ENCODE results near the gene COL18A1. TPM values are rescaled to one million over a fixed set of nuclear protein-coding genes. Genes with fewer than 3 reads are reported as not detected.

Gene COL18A1
- total and polyA plus RNA-seq, 9 of the 15 experiments (the other 6 are each of a cell fraction or from before 2014, with no cell fraction given) = 0.14 to 16.4 (median 2.0) TPM

- TF ChIP-seq PRPF4 (IDR thresholded peaks at IDR 0.05; ENCODE audit: insufficient read depth, low read depth, low read length, poor library complexity, severe bottlenecking) = no peak
- TF ChIP-seq ZNF253 (CRISPR knock-in tag; conservative IDR thresholded peaks at IDR 0.05) = no peak
- no peak for TF ChIP-seq DACH1 (IDR thresholded peaks at IDR 0.05; ENCODE audit: partially characterized antibody)
- no peak for TF ChIP-seq PHF21A (IDR thresholded peaks at IDR 0.05; ENCODE audit: borderline replicate concordance, low read depth)
- no peak for TF ChIP-seq PTBP1 (IDR thresholded peaks at IDR 0.05; ENCODE audit: low read depth, low read length)
- TF ChIP-seq CBFA2T3 (IDR thresholded peaks at IDR 0.05) = peak; percentile 38; the same call in 1 of the 2 replicates
- no peak for TF ChIP-seq ZNF79 (CRISPR knock-in tag; IDR thresholded peaks at IDR 0.05; ENCODE audit: low read depth)
- no peak for TF ChIP-seq ZFP1 (CRISPR knock-in tag; IDR thresholded peaks at IDR 0.05)
- peak; percentile 10 to 46 (median 34); a peak in 3 of 6 replicates for TF ChIP-seq CTCF (IDR thresholded peaks at IDR 0.05 in 2 of 3, conservative IDR thresholded peaks at IDR 0.05 in 1 of 3; ENCODE audit: insufficient read depth in 2 of 3, low read depth in 1 of 3, low read length in 3 of 3)
- no peak for TF ChIP-seq ZNF384 (IDR thresholded peaks at IDR 0.05; ENCODE audit: low read depth, low read length)
- no peak for TF ChIP-seq SFPQ (IDR thresholded peaks at IDR 0.05; ENCODE audit: low read depth, low read length)
- TF ChIP-seq ZKSCAN8 (CRISPR knock-in tag; IDR thresholded peaks at IDR 0.05) = no peak
- TF ChIP-seq RNF2 (IDR thresholded peaks at IDR 0.05) = no peak
- TF ChIP-seq STAT6 (CRISPR knock-in tag; IDR thresholded peaks at IDR 0.05) = no peak
- TF ChIP-seq TFAM (CRISPR knock-in tag; conservative IDR thresholded peaks at IDR 0.05) = no peak
- TF ChIP-seq FOXA1 (IDR thresholded peaks at IDR 0.05; ENCODE audit: borderline replicate concordance) = no peak
- peak; percentile 33 to 52 for TF ChIP-seq RAD21 (CRISPR knock-in tag; conservative IDR thresholded peaks at IDR 0.05 in 1 of 2, IDR thresholded peaks at IDR 0.05 in 1 of 2)
- TF ChIP-seq E2F5 (CRISPR knock-in tag; IDR thresholded peaks at IDR 0.05) = peak; percentile 61; the same call in 1 of the 2 replicates
- TF ChIP-seq ZNF655 (CRISPR knock-in tag; IDR thresholded peaks at IDR 0.05) = no peak
- no peak for TF ChIP-seq FOXJ2 (tag; IDR thresholded peaks at IDR 0.05)
These were observed 18.1 kb upstream of the COL18A1 start (continued) for GRCh38 chr21:45386728-45387371.
